OCI-LY3 (cell line): ENCODE measurements around the gene CCRL2.

Experiments used
- EZH2phosphoT487 ChIP-seq: fragments of 200-600 bp; shearing (Covaris generic); IDR thresholded peaks from 2 replicates; pipeline ENCODE4 v1.6.1; 2018; ENCODE audit warnings: antibody characterized with exemption, mixed run types, low read depth
- TF ChIP-seq, protein P1 (sequence below): fragments of 200-600, 300-600 bp; sonication (generic); IDR thresholded peaks from 2 replicates; pipeline ENCODE4 v1.5.1; 2014; ENCODE audit warnings: antibody characterized with exemption, low read length, low read depth

DNA sequence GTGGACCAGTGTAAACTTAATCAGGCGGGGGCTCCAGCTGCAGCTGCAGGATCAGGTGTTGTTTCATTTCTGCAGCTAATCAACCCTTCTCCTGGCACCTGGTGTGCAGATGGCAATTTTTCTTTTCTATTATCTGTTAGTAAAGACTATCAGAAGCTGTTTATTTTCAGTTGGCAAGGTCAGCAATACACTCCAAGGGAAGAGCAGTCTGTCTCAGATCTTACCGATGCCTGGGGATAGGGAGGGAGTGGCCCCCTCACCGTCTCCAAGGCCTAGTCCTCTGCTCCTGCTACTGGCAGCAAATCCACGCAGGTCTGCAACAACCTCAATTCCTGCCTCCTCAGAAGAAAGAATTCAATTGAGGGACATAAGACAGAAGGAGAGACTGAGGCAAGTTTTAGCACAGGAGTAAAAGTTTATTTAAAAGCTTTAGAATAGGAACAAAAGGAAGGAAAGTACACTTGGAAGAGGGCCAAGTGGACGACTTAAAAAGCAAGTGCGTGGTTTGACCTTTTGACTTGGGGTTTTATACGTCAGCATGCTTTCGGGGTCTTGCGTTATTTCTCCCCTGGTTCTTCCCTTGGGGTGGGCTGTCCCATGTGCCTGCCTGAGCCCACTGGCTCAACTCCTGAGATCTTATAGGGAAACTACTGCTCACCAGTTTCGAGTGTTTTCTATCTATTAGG lies 9.2 kb downstream of the CCRL2 start:
- TF ChIP-seq, protein P1, sequence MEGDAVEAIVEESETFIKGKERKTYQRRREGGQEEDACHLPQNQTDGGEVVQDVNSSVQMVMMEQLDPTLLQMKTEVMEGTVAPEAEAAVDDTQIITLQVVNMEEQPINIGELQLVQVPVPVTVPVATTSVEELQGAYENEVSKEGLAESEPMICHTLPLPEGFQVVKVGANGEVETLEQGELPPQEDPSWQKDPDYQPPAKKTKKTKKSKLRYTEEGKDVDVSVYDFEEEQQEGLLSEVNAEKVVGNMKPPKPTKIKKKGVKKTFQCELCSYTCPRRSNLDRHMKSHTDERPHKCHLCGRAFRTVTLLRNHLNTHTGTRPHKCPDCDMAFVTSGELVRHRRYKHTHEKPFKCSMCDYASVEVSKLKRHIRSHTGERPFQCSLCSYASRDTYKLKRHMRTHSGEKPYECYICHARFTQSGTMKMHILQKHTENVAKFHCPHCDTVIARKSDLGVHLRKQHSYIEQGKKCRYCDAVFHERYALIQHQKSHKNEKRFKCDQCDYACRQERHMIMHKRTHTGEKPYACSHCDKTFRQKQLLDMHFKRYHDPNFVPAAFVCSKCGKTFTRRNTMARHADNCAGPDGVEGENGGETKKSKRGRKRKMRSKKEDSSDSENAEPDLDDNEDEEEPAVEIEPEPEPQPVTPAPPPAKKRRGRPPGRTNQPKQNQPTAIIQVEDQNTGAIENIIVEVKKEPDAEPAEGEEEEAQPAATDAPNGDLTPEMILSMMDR: no peak
- TF ChIP-seq EZH2phosphoT487: no peak
